ENCODE measurements around the gene SNTG2. TPM values are rescaled to one million over a fixed set of nuclear protein-coding genes. Genes with fewer than 3 reads are reported as not detected.
"Not testable (repeated sequence)": the region's sequence is repeated elsewhere in the genome, so short reads cannot be mapped to it uniquely, and the experiment has no call there.

Gene SNTG2
- polyA plus RNA-seq, 1 experiment = 0.06 TPM

DNA sequence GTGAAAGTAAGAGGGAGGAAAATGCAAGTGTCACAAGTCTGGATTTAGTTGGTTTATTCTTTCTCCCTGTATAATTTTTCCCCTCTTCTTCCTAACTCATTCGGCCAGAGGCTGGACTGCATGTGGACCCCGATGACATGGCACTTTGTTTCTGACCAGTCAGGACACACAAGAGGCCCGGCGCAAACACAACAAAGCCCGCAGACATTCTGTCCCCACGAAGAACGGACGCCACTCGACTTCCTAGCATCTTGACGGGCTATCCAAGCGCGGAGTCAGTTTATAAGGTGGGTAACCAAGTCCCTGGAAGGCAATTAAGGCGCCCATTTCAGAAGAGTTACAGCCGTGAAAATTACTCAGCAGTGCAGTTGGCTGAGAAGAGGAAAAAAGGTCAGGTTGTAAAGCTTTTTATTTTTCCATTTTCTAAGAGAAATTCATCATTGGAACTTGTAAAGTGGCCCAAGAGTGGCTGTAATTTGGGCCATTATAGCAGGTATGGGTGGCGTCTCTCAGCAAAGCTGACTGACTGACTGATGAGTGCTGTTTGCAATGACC is 462.6 kb downstream of the SNTG2 start, which contains the start of gene TPO:
Gene TPO, plus strand, starts transcription at position 308 of the 555 bp plus-strand sequence. CDS start 946 bp downstream, outside the sequence.
- no peak within 1 kb of the TSS for H3K27ac ChIP-seq (ENCODE audit: low read depth, low read length)
- no peak for TF ChIP-seq CTCF (IDR thresholded peaks at IDR 0.05; ENCODE audit: low read depth, low read length)
- H3K27me3 ChIP-seq (ENCODE audit: control insufficient read depth, insufficient read depth, low read length) = no peaks in the 10 kb centered on the region
- ChIA-PET CTCF (no interaction called here), POLR2A (no interaction called here)
- H3K4me3 ChIP-seq (ENCODE audit: low read depth, low read length) = no peak within 1 kb of the TSS
- no peak for DNase-seq (ENCODE audit: low read depth, low spot score)
- H3K9me3 ChIP-seq (ENCODE audit: control insufficient read depth, insufficient read depth, low read length) = peaks cover 31% of the 10 kb centered on the region

GRCh38 chr2:1414121-1414520 is 463.5 kb downstream of the SNTG2 start:
- H3K9me3 ChIP-seq (ENCODE audit: control insufficient read depth, insufficient read depth, low read length) = peaks cover 35% of the 10 kb centered on the region
- POLR2A ChIA-PET = no interaction called here
- no peak overlapping the region for H3K27ac ChIP-seq (ENCODE audit: low read depth, low read length)
- no peak for TF ChIP-seq CTCF (IDR thresholded peaks at IDR 0.05; ENCODE audit: low read depth, low read length)
- no peak overlapping the region for H3K4me3 ChIP-seq (ENCODE audit: low read depth, low read length)
- H3K27me3 ChIP-seq (ENCODE audit: control insufficient read depth, insufficient read depth, low read length) = no peaks in the 10 kb centered on the region
- CTCF ChIA-PET = no interaction called here
- DNase-seq (ENCODE audit: low read depth, low spot score) = no peak

- H3K27me3 ChIP-seq (ENCODE audit: control insufficient read depth, insufficient read depth, low read length); DNase-seq (ENCODE audit: low read depth, low spot score); POLR2A ChIA-PET; H3K27ac ChIP-seq (ENCODE audit: low read depth, low read length); CTCF ChIA-PET; H3K4me3 ChIP-seq (ENCODE audit: low read depth, low read length): not testable (repeated sequence)
- H3K9me3 ChIP-seq (ENCODE audit: control insufficient read depth, insufficient read depth, low read length) = peaks cover 39% of the 10 kb centered on the region
These were observed 464.3 kb downstream of the SNTG2 start for GRCh38 chr2:1414901-1415300.

GRCh38 chr2:1415501-1415900 is 464.9 kb downstream of the SNTG2 start:
- POLR2A ChIA-PET = no interaction called here
- Histone ChIP-seq H3K9me3 (ENCODE audit: control insufficient read depth, insufficient read depth, low read length) (peaks cover 41% of the 10 kb centered on the region), H3K27me3 (ENCODE audit: control insufficient read depth, insufficient read depth, low read length) (no peaks in the 10 kb centered on the region), H3K27ac (ENCODE audit: low read depth, low read length) (no peak overlapping the region), H3K4me3 (ENCODE audit: low read depth, low read length) (no peak overlapping the region)
- no peak for DNase-seq (ENCODE audit: low read depth, low spot score)
- CTCF ChIA-PET = no interaction called here
- no peak for TF ChIP-seq CTCF (IDR thresholded peaks at IDR 0.05; ENCODE audit: low read depth, low read length)
